ENCODE results near the gene KDR.

The KDR gene

DNA sequence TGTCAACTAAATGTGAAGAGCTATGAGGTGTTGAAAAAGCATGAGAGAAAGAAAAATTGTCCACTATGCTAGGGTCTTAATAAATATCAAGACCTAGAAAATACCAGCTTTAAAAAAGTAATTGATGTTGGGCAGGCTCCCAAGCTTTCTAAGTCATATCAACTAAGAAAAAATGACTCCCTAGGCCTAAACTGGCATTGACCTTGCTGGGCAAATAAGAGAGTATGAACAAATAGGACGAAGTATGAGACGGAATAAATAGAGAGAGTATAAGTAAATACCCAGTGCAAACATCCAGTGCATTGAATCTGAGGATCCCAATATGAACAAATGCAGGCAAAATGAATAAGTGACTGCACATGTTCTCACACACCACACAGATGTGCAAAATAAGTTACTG lies 3.2 kb downstream of the KDR start:
- no peak for DNase-seq

DNA sequence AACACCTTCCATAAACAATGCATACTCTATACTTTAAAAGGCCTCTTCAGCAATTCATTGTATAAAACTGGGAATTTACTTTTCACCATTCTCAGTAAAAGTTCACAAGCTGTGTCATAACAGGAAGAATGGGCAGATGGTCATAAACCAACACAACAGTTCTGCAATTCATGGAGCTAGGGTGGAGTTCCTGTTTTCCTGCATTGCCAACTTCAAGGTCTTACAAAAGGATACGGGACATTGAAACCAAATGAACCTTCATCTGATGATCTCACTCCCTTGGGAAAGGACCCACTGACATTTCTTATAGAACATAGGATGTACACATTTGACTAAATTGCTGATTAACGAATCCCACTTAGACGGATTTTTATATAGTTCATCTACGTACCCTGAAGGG lies 4.1 kb downstream of the KDR start:
- DNase-seq, result no peak

DNA sequence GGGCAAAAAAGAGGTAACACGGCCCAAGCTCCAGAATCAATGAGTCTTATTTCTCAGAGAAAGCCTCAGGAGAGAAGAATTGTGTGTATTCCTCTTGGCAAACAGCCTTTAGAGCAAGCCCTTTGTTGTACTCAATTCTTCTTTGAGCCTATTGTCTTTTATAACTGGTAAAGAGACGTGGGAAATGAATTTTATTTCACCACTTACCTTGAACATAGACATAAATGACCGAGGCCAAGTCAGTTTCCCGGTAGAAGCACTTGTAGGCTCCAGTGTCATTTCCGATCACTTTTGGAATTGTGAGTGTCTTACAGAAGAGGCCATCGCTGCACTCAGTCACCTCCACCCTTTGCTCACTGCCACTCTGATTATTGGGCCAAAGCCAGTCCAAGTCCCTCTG lies 7.0 kb downstream of the KDR start:
- DNase-seq, result no peak

DNA sequence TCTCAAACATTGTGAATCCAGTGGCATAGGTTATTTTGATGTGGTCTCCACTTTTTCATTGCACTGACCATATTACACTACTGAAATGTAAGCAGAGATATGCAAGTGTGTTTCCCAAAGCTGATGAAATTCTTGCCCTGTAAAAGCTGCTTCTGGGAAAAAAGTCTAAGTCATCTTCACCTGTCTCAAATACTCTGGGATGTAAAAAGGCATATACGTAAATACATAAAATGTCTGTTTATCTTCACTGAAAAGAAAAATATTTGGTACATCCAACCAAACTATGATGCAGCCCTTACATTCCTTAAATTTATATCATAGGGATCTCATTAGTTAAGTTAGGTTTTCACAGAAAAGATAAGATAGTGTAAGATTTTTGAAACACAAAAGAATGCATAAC lies 7.9 kb downstream of the KDR start:
- no peak for DNase-seq

DNA sequence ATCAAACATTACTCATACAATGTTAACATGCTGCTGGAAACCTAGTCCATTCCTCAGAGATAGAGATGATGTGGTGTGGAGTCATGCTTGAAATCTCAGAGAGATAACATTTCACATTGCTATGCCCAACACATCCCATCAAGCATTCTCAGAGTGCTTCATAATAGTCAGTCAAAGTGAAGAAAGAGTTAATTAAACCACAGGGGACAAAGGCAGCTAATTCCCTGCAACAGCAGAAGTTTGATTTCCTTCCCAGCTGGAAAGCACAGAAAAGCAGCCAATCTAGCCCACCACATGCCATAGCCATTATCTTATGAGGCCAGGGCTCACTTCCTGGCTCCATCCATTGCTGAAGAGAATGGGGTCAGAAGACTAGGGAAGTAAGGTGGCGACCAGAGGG lies 8.9 kb downstream of the KDR start:
- no peak for DNase-seq

DNA sequence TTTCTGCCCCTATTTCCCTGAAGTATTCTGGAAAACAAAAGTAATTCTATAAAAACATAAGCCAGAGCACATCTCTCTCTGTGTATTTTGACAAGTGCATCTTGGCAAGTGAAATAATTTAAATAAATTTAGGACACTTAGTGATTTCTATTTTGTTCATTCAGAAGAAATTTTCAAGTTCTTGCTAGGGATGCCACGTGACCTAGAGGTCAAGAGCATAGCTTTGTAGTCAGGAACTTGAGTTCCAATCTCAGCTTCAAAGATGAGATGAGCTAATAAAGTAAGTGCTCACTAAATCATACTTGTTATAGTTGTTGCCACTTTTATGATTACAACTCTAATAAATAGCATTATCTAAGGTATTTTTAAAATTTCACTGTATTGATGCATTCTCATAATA lies 13.8 kb downstream of the KDR start:
- no peak for DNase-seq

DNA sequence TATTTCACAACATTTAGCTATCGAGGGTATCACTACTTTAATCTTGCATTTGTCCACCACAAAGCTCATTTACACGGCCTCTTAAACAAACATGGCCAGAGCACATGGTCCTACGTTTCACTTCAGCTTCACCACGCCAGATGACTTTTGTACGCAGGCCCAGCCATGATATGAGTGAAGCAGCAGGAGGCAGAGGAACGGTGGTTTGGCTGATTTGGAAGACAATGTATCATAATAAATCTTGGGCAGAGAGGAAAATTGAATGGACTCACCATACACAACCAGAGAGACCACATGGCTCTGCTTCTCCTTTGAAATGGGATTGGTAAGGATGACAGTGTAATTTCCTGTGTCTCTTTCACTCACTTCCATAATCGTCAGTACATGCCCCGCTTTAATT lies 15.3 kb downstream of the KDR start:
- no peak for DNase-seq

DNA sequence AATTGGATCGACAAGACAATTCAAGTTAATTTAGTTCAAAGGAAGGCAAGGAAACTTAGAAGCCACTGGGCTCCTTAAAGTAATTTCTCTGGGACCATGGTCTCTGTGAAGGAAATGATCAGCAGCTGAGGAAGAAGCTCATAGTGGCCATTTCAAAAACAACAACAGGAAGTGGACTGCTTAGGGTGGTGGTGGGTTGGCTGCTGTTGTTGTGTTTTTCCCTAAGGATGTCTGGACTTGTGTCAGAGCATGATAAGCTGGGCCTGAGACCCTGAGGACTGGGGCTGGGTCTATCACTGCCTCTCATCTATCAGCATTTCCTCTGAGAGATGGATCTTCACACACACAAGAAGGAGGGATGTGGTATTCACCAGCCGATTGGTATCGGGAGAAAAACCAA lies 18.3 kb downstream of the KDR start:
- DNase-seq, result no peak

DNA sequence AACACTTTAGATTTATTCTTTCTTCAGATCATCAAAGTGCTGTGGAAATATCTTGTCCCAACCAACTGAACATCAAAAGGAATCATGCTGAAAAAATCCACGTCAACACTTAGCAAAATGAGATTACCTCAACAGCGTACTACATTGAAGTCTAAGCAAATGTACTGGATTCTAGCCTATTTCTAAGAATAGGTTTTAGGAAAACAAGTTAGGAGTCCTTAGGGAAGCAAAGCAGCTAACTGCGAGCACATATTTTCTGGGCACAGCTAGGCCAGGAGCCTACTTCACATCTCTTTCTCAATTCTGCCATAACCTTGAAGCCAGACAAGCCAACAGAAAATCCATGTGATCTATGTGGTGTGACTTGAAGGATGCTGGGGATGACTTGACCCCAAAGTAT lies 22.2 kb downstream of the KDR start:
- no peak for DNase-seq

DNA sequence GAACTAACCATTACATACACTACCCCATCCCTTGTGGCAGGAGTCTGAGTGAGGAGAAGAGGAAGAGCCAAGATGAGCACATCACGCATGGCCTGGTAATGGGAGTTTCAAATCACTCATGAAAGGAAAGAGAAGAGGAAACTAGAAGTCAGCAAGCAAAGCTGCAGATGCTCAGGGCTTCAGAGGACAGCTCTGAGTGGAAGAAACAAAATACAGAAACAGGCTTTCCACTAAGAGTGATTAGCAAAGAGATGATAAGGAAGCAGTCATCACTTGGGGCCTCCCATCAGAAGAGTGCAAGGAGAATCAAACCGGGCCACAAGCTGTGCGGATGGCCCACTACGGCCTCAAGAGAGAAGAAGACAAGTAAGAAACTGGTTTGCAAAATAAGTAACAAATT lies 25.6 kb downstream of the KDR start:
- no peak for DNase-seq

DNA sequence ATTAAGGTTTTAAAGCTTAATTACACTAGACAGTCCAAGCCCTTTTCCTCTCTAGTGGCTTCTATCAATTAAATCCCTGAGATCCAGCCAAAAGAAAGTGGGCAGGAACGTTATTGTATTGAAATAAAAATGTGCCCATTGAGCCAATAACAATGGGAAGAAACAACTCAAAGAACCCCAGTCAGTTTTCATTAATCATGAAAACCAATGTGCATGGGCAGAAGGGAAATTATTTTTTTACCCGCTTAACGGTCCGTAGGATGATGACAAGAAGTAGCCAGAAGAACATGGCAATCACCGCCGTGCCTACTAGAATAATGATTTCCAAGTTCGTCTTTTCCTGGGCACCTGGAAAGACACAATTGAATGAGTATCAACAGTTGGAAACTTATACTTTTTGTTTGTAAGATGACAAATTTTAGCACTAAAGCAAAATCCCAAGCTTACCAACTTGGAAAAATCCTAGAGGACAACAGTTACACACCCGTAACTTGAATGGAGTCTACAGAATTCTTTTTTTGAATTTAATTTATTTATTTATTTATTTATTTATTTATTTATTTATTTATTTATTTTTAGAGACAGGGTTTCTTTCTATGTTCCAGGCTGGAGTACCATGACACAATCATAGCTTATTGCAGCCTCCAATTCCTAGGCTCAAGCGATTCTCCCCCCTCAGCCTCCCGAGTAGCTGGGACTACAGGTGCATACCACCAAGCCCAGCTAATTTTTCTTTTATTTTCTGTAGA lies 26.8 kb downstream of the KDR start:
- no peak for DNase-seq

DNA sequence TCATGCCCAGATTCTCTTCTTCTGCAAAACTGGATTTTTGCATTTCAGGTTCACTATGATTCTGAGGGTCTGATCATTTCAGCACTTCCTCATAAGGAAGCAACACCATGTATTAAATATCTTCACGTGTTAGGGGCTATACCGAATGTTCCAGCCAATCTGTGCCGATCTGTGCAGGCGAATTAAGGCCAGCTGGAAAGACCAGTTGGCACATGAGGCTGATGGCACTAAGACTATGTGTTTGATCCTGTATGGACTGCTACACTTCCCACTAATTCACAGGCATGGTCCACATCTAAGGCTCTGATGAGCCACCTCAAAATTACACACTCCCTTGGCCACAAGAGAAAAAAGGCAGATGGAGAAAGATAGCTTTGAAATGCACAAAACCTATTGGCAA lies 28.8 kb downstream of the KDR start:
- no peak for DNase-seq

DNA sequence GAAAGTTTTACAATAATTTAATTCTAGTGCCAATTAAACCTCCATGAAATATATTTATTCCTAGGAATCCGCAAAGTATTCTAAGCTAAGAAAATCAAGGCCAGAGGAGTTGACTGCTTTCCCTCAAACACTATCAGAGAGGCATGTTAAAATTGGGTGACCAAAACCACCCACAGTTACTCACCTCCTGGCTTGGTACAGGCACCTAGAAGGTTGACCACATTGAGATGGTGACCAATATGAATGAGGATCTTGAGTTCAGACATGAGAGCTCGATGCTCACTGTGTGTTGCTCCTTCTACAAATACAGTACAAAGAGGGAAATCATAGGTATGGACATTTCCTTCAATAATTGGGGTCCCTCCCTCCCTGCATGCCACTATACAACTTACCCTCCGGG lies 29.4 kb downstream of the KDR start:
- DNase-seq, result no peak

DNA sequence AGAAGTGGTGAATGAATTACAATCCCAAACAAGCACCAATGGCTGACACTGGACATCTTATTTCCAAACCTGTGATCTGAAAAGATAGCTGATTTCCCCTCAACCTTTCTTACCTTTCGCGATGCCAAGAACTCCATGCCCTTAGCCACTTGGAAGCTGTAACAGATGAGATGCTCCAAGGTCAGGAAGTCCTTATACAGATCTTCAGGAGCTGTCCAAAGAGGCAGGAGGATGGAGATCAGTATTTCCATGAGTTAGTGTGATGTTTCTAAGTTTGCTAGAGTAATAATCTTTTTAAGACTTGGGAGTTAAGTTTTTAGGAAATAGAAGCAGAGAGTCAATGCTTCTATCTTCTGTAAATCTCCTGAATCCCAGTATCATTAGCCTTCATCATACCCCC lies 32.9 kb downstream of the KDR start:
- DNase-seq, result no peak

DNA sequence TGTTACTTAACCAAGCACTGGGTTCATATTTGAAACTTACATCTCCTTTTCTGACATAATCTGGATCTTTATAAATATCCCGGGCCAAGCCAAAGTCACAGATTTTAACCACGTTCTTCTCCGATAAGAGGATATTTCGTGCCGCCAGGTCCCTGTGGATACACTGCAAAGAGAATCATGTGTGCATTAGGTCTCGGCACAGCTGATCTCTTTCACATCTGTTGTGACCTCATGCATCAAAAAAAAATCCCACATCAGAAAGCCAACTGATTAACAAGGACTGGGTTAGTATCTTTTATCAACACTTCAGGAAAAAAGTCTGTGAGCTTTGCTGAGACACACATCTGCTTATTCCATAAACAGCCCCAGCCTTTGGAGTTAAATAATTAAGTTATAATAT lies 35.5 kb downstream of the KDR start:
- no peak for DNase-seq

DNA sequence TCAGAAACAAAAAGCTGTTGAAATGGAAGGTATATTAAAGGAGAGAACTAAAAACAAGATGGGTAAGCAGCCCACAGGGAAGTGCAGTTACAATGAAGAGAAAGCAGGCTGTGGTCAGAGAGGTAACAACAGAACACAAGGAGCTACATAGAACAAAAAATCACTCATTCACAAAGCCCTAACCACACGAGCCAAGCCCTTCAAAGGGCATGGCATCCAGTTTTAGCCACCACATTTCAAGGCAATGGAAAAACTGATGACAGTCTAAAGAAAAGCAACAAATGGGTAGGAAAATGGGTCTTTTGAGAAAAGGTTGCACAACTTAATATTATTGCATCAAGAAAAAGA lies 37.5 kb downstream of the KDR start:
- DNase-seq, result no peak

DNA sequence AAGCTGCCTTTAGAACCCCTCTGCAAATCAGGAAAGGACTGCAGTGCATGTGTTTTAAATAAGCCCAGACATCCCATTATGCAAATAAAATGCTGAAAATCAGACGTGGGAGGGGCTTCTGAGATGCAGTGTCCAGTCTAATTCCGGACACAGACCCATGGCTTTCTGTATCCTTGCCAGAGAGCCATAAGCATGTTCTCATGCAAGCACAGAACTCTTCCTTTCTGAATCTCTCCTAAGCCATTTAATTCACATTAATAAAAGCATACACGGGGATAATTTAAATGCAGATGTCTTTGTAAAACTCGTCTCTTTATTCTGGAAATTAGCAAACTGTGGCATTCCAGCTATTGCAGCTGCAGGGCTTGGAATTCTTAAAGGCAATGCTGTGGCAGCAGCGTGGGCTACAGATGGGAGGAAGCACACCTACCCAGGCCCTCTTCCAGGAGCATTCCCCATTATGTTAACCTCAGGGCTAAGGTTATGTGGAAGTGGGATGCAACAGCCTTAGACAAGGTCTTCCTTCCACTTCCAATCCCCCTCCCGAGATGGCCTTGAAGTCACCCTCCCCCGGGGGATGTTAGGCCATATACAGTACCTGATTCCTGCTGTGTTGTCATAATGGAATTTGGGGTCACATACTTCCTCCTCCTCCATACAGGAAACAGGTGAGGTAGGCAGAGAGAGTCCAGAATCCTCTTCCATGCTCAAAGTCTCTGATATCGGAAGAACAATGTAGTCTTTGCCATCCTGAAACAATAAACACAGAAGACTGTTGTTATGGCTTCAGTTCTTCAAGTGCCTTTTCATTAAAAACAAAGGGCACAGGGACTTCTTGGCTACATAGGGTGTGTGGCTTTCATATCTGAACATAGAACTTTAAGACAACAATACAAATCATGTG lies 38.1 kb downstream of the KDR start:
- DNase-seq, result no peak

DNA sequence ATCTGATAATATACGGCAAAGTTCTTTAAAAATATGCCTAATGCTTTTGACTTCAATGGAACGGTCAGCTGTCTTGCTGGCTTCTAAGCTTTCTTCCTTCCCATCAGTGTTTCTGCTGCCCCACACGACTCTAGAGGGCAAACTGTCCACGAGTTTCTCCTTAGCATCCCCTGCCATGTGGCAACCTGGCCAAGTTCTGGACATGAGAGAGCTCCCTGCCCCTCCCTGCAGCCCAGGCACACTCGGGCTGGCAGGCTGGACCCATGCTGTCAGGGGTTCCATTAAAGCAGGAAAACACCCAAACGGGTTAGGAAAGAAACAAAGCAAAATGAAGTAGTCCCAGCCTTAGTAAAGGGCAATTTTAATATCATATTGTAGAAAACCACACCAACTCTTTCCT lies 38.8 kb downstream of the KDR start:
- DNase-seq, result no peak

DNA sequence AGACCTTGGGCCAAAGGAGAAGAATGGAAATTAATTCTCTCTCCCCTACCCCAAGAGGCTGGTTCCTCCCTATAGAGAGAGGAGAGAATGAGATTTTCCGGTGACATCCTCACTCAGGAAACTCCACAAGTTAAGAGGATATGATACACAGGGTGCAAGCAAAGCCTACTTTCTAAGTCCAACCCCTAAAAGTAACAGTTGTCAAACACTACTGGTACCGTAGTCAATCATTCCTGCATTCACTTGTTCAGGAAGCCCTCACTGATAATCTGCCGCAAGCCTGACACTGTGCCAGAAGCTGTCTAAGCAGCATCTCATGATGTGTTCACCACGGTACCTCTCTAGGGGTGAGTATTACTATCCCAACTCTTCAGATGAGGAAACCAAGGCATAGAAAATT lies 41.7 kb downstream of the KDR start:
- DNase-seq, result no peak

DNA sequence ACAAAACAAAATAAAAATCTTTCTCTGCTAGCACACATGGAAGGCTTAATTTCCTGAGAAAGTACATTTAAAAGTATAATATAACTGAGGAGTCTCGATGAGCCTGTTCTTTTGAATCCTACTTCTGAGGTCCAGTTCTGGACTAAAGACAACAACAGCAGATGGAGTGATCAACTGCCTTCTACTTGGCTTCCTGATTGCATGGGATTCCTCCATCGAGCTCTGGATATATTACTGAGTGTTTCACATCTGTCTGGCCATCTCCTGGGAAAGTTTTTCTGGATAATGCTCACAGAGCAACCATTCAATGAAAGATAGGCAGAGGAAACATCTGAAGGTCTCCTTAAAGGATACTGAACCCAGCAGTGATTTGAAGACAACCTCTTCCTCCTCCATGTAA lies 42.6 kb downstream of the KDR start:
- no peak for DNase-seq

DNA sequence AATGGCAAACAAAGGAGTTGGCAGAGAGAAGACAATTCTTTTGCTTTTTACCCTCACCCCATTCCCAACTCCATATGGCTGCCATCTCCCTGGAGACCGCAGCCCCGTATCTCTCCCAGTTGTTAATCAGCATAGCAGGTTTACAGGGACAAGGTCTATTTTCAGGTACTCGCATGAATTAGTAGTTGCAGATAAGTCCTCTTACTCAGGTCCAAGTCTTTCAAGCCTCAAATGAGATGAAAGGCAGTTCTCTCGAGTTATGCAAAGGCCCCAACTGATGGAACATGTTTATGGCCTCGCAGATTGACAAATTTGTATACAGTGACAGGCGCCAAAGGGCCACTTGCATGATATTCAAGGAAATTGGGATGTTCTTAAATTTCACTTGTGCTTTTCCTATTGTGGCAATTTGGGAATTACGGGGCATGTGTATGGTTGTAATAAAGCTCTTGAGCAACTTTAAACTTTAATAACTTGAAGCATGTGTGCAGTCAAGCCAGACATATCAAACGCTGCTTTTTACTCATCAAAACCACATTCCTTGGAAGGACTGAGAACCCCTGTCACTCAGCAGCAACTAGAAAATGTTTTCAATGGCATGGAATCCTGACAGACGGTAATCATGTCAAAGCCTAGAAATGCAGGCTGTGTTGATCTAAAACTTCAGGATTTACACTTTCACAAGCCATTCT lies 45.1 kb downstream of the KDR start:
- no peak for DNase-seq

DNA sequence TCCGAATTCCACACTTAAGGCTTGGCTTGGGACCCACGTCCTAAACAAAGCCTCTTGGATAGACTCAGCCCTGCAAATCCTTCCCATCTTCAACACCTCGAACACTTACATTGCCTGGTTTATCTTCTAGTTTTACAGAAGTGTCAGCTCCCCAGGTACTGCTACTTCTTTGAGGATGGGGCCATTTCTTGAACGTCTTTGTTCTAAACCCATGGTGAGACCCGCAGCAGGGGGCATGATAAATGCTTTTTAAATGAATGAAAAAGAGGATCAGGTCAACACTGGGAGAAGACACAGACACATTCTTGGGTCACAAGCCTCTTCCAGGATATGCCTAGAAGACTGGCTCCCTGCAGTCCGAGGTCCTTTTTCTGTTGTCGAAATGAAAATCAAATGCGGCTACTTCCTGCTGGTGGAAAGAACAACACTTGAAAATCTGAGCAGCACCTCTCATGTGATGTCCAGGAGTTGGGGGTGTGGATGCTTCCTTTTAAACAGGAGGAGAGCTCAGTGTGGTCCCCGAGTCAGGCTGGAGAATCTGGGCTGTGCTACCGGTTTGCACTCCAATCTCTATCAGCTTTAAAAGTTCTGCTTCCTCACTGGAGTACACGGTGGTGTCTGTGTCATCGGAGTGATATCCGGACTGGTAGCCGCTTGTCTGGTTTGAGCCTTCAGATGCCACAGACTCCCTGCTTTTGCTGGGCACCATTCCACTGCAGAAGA lies 45.8 kb downstream of the KDR start:
- no peak for DNase-seq

DNA sequence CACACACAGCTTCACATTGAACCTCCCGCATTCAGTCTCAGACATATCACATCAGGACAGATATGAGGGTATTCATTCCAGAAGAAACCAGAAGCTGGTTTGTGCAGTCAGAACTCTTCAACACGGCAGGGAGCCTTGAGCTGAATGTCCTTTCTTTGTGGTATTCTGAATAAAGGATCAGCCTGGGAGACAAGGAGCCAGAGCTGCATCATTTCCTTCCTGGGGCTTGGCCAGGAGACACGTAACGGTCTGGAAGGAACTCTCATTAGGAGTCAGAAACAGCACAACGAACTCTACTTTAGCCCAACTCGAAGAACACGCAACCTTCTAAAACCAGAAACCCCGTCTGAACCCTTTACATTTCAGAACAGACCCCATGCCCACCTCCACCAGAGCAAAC lies 46.4 kb downstream of the KDR start:
- DNase-seq, result no peak
